Tongue (tissue), 2 donors: Measurements from ENCODE around the gene SNW1. TPM values are rescaled to one million over a fixed set of nuclear protein-coding genes. Genes with fewer than 3 reads are reported as not detected.
"Not testable (repeated sequence)": the region's sequence is repeated elsewhere in the genome, so short reads cannot be mapped to it uniquely, and the experiment has no call there.

Source experiments
- DNase-seq: peaks from one replicate; pipeline ENCODE4 v3.0.0-alpha.2; 2015
- total RNA-seq: library from RNA; depleted of rRNA; stranded (reverse); fragments of >200 nt; gene quantifications from one replicate; pipeline ENCODE4 v1.2.3, GENCODE V29; 2014

SNW1 gene
- total RNA-seq: 50.4 TPM

DNA sequence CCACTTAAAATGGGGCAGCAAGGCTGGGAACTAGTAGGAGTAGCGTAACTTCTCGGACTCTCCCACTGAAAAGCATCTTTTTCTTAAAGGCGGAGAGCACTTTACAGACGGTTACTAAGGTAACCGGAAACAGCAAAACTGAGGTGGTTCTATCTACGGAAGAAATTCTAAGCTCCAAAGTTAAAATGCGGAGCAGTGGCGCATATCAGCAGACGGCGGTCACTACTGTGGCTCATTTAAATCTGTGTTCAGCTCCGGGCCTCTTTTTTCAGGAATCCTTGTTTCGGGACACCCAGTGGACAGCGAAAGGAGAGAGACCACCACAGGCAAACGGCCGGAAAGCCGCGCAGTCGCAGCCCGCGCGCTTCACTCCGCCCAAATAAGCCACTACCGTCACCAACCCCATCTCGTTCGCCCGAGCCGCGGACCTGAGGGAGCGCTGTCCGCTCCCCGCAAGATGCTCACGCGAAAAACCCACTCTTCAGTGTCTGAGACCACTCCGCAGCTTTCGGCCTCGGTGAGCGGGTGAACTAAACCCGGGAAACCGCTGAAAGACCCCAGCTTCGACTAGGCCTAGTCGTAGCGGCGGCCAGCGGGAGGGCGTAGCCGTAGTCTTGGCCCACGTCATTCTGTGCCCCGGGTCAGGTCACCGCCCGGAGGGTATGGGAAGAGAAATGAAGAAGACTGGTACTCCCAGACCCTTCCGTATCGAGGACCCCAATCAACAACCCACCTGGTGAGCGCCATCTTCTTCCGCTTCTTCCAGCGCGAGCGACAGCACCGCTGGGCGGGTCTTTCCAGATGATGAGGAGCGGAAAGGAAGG is at the start of gene SNW1:
Gene SNW1, minus strand, starts transcription at position 776 of the 824 bp plus-strand sequence. Its CDS starts 29 bp downstream, at position 747.
- DNase-seq: peak; percentile 98

- no peak for DNase-seq
Observed at GRCh38 chr14:77809011-77809410, 48.1 kb upstream of the SNW1 start.

GRCh38 chr14:77808250-77808649 is 47.3 kb upstream of the SNW1 start:
- DNase-seq: no peak

- no peak for DNase-seq
Observed at GRCh38 chr14:77805706-77806105, 44.8 kb upstream of the SNW1 start.

DNA sequence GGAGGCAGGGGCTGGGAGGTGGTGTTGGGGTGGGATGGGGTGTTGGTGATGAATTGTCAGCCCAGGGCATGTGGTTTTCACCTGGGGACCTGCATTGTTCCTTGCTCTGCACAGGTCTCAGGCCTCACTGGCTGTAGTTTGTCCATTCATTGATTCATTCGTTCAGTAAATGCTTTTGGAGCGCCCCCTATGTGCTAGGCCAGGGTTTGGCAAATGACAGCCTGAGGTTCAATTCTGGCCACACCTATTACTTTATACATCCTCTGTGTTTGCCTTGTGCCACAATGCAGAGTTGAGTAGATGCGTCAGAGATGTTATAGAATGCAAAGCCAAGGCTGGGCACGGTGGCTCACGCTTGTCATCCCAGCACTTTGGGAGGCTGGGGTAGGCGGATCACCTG is 43.6 kb upstream of the SNW1 start:
- no peak for DNase-seq

DNA sequence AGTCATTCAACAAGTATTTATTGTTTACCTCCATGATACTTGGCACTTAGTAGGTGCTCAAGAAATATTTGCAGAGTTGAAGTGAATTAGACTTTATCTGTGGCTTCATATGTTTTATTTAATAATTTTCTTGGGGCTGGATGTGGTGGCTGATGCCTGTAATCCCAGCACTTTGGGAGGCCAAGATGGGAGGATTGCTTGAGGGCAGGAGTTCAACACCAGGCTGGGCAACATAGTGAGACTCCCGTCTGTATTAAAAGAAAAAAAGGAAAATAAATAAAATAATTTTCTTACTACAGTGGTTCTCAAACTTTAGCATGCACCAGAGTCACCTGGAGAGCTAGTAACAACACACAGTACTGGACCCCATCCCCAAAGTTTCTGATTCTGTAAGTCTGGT is 39.9 kb upstream of the SNW1 start:
- no peak for DNase-seq

GRCh38 chr14:77799863-77800730 is 39.1 kb upstream of the SNW1 start, which contains the start of gene ADCK1:
TSS of gene ADCK1 (plus strand) at chr14:77800109. CDS start at chr14:77818979, 18,870 bp downstream.
- DNase-seq: peak; percentile 88

GRCh38 chr14:77799456-77799855 is 38.5 kb upstream of the SNW1 start:
- not testable (repeated sequence) for DNase-seq

- no peak for DNase-seq
Observed at GRCh38 chr14:77794357-77794756, 33.4 kb upstream of the SNW1 start.

DNA sequence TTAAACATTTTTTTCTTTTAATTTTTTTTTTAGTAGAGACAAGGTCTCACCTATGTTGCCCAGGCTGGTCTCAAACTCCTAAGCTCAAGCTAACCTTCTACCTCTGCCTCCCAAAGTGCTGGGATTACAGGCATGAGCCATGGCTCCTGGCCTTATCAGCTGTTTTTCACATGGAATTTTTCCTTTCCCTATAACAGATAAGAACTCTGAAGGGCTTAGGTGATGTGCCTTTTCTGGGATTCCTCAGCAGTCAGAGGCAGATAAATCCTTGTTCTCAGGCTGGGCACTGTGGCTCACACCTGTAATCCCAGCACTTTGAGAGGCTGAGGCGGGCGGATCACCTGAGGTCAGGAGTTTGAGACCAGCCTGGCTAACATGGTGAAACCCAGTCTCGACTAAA is 32.3 kb upstream of the SNW1 start:
- DNase-seq: not testable (repeated sequence)

DNA sequence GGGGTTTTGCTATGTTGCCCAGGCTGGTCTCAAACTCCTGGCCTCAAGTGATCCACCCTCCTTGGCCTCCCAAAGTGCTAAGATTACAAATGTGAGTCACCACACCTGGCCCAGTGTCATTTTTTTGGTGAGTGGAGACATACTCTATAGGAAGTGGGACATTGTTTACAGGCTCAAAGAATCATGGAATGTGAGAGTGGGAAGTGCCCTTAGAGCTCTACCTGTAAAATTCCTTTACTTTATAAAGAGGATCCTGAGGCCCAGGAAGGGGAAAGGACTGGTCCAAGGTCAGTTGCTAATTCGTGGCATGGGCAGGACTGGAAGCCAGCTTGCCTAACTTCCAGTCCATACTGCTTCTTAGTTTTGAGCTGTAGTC is 30.3 kb upstream of the SNW1 start:
- no peak for DNase-seq

- peak; percentile 44 for DNase-seq
Observed at GRCh38 chr14:77790566-77791224, 29.7 kb upstream of the SNW1 start.

DNA sequence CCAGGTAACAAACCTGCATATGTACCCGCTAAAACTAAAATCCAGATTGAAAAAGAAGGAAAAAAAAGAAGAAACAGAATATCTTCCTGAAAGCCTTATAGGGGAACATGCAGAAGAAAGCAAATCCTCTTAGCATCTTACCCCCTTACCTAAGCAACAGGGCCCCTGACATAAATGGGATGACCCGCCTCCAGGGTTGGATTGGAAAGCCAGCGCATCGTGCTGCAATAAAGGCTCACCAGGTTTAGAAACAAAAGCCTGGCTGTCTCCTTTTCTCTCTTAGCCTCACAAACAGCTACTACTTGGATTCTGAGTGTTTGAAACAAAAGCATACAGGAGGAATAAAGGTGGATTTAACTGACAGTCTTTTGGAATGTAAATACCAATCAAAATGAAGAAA is 25.2 kb upstream of the SNW1 start:
- no peak for DNase-seq

- DNase-seq: no peak
Observed at GRCh38 chr14:77782202-77782601, 21.2 kb upstream of the SNW1 start.

GRCh38 chr14:77773966-77774365 is 13.0 kb upstream of the SNW1 start:
- DNase-seq: not testable (repeated sequence)

GRCh38 chr14:77768442-77769069 is 7.6 kb upstream of the SNW1 start:
- not testable (repeated sequence) for DNase-seq

DNA sequence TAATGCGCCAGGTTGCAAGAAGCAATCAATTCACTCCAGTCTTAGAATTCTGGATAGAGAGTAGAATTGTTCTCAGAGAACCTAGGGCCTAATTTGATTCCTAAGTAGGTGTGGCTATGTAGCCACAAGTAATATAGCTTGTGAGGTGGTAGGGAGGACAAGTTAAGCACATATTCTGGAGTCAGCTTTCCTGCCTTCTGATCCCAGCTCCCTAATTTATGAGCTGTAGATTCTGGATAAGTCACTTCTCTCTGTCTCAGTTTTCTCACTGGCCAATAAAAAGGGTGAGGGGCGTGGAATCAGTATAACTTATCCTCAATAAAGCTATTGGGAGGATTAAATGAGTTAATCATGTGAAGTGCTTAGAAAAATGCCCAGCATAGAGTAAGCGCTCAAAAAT is 3.0 kb upstream of the SNW1 start:
- no peak for DNase-seq

GRCh38 chr14:77763316-77763715 is 2.4 kb upstream of the SNW1 start:
- no peak for DNase-seq

DNA sequence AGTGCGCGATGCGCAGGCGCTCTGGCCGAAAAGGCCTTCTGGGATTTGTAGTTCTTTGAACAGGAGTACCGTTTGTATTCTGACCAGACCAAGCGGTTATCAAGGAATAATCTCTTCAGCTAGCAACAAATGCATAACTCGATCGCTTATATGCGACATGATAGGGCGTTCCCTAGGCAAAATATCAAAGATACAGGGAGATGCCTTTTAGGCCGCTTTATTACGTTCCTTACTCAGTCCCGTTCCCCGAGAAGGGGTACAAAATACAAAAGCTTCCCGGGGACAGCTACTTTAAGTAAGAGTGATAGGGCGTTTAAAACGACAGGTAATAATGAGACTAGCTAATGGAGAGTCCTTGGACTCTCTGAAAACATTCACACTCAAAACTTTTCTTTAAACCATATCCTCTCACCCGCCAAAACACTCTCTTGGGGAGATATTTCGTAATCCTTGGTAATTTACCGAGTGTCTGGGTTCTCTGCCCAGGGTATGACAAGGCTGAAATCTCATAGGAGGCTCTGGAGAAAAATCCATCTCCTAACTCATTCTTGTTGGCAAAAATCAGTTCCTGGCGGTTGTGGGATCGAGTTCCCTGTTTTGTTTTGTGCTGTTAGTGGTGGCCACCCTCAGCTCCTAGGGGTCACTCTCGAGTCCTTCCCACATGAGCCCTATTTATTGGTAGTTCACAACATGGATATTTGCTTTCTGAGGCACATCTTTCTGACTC is 412 bp upstream of the SNW1 start:
- DNase-seq: no peak

- no peak for DNase-seq
Observed at GRCh38 chr14:77752799-77753516, 8.0 kb downstream of the SNW1 start.

GRCh38 chr14:77752266-77752665 is 8.7 kb downstream of the SNW1 start:
- DNase-seq: no peak
